GM13976 (cell line): ENCODE data around the gene TOP2B.
A peak's percentile ranks its signal among the peaks of the same experiment; 100 is the strongest.

Experiments
- DNase-seq: peaks from one replicate; pipeline ENCODE4 v3.0.0; 2012; ENCODE audit warnings: low spot score
- CTCF ChIP-seq: IDR thresholded peaks from 2 replicates; pipeline ENCODE4 v1.5.1; 2012; ENCODE audit warnings: borderline replicate concordance, mild to moderate bottlenecking; ENCODE audit not compliant: insufficient read depth; ENCODE audit errors: extremely low read depth, missing control alignments, control extremely low read depth
- in situ Hi-C: fragments of 300-500 bp; cut with MboI; formaldehyde crosslinking; loops from one replicate; pipeline ENCODE4 v1.12.0; 2022; ENCODE audit warnings: low sequenced_read_pairs, mixed read lengths, inconsistent platforms; ENCODE audit not compliant: unreplicated experiment

The TOP2B gene

GRCh38 chr3:25654576-25654975 lies 10.1 kb downstream of the TOP2B start:
- DNase-seq, result no peak
- no peak for TF ChIP-seq CTCF
- in situ Hi-C loops, result loop anchor here (10.0 kb wide), 1 partner anchor 200 kb away; no protein-coding TSS in a partner anchor

DNA sequence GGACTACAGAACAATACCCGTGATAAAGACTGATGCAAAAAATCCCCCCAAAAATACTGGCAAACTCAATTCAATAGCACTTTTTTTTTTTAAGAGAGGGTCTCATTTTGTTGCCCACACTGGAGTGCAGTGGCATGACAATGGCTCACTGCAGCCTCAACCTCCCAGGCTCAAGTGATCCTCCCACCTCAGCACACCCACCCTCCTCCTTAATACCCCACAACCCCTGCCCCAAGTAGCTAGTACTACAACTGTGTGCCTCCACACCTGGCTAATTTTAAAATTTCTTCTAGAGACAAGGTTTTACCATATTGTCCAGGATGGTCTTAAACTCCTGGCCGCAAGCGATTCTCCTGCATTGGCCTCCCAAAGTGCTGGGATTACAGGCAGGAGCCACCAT lies 11.4 kb downstream of the TOP2B start:
- DNase-seq, result no peak
- in situ Hi-C loops, result loop anchor here (10.0 kb wide), 1 partner anchor 201 kb away; no protein-coding TSS in a partner anchor
- TF ChIP-seq CTCF, result no peak

DNA sequence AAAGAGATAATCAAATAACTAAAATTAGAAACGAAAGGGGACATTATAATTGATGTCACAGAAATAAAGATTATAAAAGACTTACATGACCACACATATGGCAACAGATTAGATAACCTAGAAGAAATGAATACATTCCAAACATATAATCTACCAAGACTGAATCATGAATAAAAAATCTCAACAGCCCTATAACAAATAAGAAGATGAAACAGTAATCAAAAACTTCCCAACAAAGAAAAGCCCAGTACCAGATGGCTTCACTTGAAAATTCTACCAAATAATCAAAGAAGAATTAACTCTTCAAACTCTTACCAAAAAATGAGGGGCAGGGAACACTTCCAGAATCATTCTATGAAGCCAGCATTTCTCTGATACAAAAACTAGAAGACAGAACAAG lies 11.8 kb downstream of the TOP2B start:
- no peak for TF ChIP-seq CTCF
- in situ Hi-C loops, result loop anchor here (10.0 kb wide), 1 partner anchor 202 kb away; no protein-coding TSS in a partner anchor
- no peak for DNase-seq

GRCh38 chr3:25648925-25649830 lies 15.5 kb downstream of the TOP2B start:
- no peak for TF ChIP-seq CTCF
- in situ Hi-C loops, result no loop called here
- DNase-seq, result no peak

DNA sequence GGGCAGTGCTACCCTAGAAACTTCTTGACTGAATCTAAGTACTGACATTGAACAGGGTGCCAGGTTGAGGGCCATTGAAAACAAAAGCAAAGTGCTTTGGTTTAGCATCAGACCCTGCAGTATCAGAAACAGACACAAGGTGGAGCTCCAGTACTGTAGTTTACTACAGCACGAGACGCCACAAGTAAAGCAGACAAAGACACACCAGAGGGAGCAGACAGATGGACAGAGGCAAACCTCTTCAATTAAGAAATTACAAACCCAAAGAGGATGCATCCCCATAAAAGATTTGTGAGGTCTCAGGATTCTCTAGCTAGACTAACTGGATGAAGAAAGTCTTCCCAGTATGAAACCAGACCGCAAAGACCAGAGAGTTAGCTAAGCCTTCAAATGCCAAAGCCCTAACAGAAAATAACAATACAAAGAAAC lies 16.6 kb downstream of the TOP2B start:
- DNase-seq, result peak; percentile 61
- peak; percentile 84 for TF ChIP-seq CTCF
- in situ Hi-C loops, result no loop called here

DNA sequence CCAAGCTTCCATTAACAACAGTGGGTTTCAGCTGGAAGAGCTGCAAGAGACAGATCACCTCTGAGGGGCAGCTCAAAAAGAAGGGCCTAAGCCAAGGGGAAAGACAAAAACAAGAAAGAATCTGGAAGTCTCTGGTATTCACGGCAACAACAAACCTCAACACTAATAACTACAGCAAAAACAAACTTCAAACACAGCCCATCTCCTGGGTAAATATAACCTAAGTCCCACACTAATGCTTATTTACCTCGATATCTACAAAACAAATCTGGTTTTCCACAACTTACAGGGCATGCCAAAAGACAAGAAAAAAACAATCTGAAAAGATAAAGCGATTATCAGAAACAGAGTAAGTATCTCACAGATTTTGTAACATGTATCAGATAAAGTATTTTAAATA lies 29.7 kb downstream of the TOP2B start:
- no peak for TF ChIP-seq CTCF
- DNase-seq, result no peak
- in situ Hi-C loops, result no loop called here
